ENCODE results near the gene ELL. TPM values are rescaled to one million over a fixed set of nuclear protein-coding genes. Genes with fewer than 3 reads are reported as not detected.

ELL gene
- total and polyA plus RNA-seq, 2 donors (not counting 3 experiments of a cell fraction or from before 2014, with no cell fraction given), result 9.9 to 18.2 TPM

DNA sequence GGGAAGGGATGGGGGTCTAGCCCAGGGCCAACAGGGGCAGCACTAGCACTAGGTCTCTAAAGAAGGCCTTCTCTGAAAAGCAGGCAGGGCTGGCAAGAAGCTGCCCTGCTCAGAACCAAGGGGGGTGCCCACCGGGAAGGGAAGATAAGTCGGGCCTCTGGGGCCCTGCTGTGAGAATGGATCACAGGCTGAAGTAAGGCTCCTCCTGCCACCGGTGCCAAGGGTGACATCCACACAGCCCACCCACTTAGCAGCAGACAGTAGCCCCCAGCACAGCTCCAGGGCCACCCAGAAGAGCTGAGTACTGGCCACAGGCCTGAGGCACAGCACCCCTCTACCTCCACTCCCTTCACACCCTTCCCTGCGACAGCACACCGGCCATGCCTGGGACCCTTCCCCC lies 5.9 kb downstream of the ELL start:
- no peak overlapping the region for H3K27ac ChIP-seq (ENCODE audit: insufficient read depth, low read depth, low read length)
- TF ChIP-seq MYC (IDR thresholded peaks at IDR 0.05; ENCODE audit: low read depth, low read length) (no peak), POLR2AphosphoS5 (IDR thresholded peaks at IDR 0.05; ENCODE audit: insufficient read depth, low read depth, low read length) (no peak), POLR2A (IDR thresholded peaks at IDR 0.05; ENCODE audit: low read depth, low read length) (no peak), GATA2 (IDR thresholded peaks at IDR 0.05; ENCODE audit: insufficient read depth, insufficient read length, low read depth, low read length) (no peak), EZH2 (IDR thresholded peaks at IDR 0.05; ENCODE audit: borderline replicate concordance, low read depth, low read length, severe bottlenecking) (no peak), FOS (IDR thresholded peaks at IDR 0.05; ENCODE audit: borderline replicate concordance, insufficient read depth, low read length) (no peak), JUN (IDR thresholded peaks at IDR 0.05; ENCODE audit: borderline replicate concordance, insufficient read depth, insufficient read length, low read depth) (no peak)
- TF ChIP-seq, protein P1, sequence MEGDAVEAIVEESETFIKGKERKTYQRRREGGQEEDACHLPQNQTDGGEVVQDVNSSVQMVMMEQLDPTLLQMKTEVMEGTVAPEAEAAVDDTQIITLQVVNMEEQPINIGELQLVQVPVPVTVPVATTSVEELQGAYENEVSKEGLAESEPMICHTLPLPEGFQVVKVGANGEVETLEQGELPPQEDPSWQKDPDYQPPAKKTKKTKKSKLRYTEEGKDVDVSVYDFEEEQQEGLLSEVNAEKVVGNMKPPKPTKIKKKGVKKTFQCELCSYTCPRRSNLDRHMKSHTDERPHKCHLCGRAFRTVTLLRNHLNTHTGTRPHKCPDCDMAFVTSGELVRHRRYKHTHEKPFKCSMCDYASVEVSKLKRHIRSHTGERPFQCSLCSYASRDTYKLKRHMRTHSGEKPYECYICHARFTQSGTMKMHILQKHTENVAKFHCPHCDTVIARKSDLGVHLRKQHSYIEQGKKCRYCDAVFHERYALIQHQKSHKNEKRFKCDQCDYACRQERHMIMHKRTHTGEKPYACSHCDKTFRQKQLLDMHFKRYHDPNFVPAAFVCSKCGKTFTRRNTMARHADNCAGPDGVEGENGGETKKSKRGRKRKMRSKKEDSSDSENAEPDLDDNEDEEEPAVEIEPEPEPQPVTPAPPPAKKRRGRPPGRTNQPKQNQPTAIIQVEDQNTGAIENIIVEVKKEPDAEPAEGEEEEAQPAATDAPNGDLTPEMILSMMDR (IDR thresholded peaks at IDR 0.05; ENCODE audit: extremely low read depth in 1 of 2, insufficient read depth in 1 of 2, low read depth in 1 of 2, low read length in 2 of 2), result no peak
- TF ChIP-seq, protein P2, sequence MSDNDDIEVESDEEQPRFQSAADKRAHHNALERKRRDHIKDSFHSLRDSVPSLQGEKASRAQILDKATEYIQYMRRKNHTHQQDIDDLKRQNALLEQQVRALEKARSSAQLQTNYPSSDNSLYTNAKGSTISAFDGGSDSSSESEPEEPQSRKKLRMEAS (IDR thresholded peaks at IDR 0.05; ENCODE audit: insufficient read depth, insufficient read length), result no peak
- no peaks in the 10 kb centered on the region for H3K36me3 ChIP-seq (ENCODE audit: control insufficient read depth in 2 of 2, extremely low read depth in 1 of 2, insufficient read depth in 2 of 2, low read length in 2 of 2)
- H3K27me3 ChIP-seq (ENCODE audit: control insufficient read depth in 2 of 2, insufficient read depth in 2 of 2, low read length in 2 of 2), result no peaks in the 10 kb centered on the region
- H3K4me1 ChIP-seq (ENCODE audit: control insufficient read depth, extremely low read depth, insufficient read depth, low read length), result peaks cover 27% of the 10 kb centered on the region
- ChIA-PET CTCF (interaction anchor here (1.7 kb wide), 1 partner anchor 49 kb away, joined by 3 read pairs; no protein-coding TSS in a partner anchor), POLR2A (interaction anchor here (0.6 kb wide), 1 partner anchor 157 kb away, joined by 3 read pairs; no protein-coding TSS in a partner anchor)
- FAIRE-seq (no peak), DNase-seq (ENCODE audit: low read depth, low spot score) (no peak)
- BruUV-seq (replicated peaks), result no TSS peak
- H3K79me2 ChIP-seq (ENCODE audit: control insufficient read depth, insufficient read depth, low read length), result peaks cover 81% of the 10 kb centered on the region
- intact Hi-C loops (cut with micrococcal nuclease) (no loop called here), dilution Hi-C loops (cut with MboI; ENCODE audit: extremely low pct_ligation_motif_present, low sequenced_read_pairs) (no loop called here)
- peaks cover 2% of the 10 kb centered on the region for H4K20me1 ChIP-seq (replicated peaks; ENCODE audit: control insufficient read depth, extremely low read depth, insufficient read depth, low read length)
- H2AFZ ChIP-seq (ENCODE audit: low read depth, low read length), result no peak overlapping the region
- H3K9me1 ChIP-seq (replicated peaks; ENCODE audit: control insufficient read depth, extremely low read depth, insufficient read depth, low read length), result no peaks in the 10 kb centered on the region
- H3K4me2 ChIP-seq (ENCODE audit: insufficient read depth, low read length), result no peak overlapping the region
- H3K9ac ChIP-seq (replicated peaks; ENCODE audit: extremely low read depth, insufficient read depth, low read length), result no peak overlapping the region
- H3K4me3 ChIP-seq (replicated peaks in 1 of 3; ENCODE audit: insufficient read depth in 1 of 3, low read depth in 1 of 3, low read length in 3 of 3), result no peak overlapping the region
- H3K9me3 ChIP-seq (replicated peaks; ENCODE audit: control insufficient read depth, insufficient read depth, low read length), result no peaks in the 10 kb centered on the region
